Mesenchymal stem cell (in vitro differentiated cells and primary cell): Measurements from ENCODE around the gene ACBD4.

Source experiments
- DNase-seq: peaks from one replicate; pipeline ENCODE4 v3.0.0-alpha.2; 2013
- H2AFZ ChIP-seq: one replicate; pipeline ENCODE4 v1.6.1; 2013; ENCODE audit warnings: low read depth, mild to moderate bottlenecking, control low read depth, inconsistent platforms, low read length, moderate library complexity
- H2AK5ac ChIP-seq: 2 replicates; pipeline ENCODE4 v1.6.1; 2013; ENCODE audit warnings: low read length, moderate library complexity, mild to moderate bottlenecking, inconsistent platforms; ENCODE audit not compliant: severe bottlenecking
- H2BK120ac ChIP-seq: one replicate; pipeline ENCODE4 v1.6.1; 2013; ENCODE audit warnings: low read depth, mild to moderate bottlenecking, inconsistent platforms, low read length, moderate library complexity
- H2BK12ac ChIP-seq, 2 experiments: one replicate each; pipeline ENCODE4 v1.6.1; 2013; ENCODE audit warnings: inconsistent platforms in 2 of 2, low read length in 2 of 2, mild to moderate bottlenecking in 2 of 2, moderate library complexity in 2 of 2, control low read depth in 1 of 2
- H2BK15ac ChIP-seq: one replicate; pipeline ENCODE4 v1.6.1; 2013; ENCODE audit warnings: mild to moderate bottlenecking, low read depth, inconsistent platforms; ENCODE audit not compliant: poor library complexity, severe bottlenecking
- H2BK5ac ChIP-seq: 2 replicates; pipeline ENCODE4 v1.6.1; 2013; ENCODE audit warnings: low read depth, mild to moderate bottlenecking, low read length, control low read depth, inconsistent platforms; ENCODE audit not compliant: poor library complexity, severe bottlenecking
- H3K14ac ChIP-seq, 2 experiments: one replicate each; pipeline ENCODE4 v1.6.1; 2013; ENCODE audit warnings: inconsistent platforms in 2 of 2, low read length in 2 of 2, control low read depth in 1 of 2, mild to moderate bottlenecking in 1 of 2, moderate library complexity in 1 of 2
- H3K18ac ChIP-seq, 2 experiments: one replicate each; pipeline ENCODE4 v1.6.1; 2013; ENCODE audit warnings: inconsistent platforms in 2 of 2, low read length in 2 of 2, control low read depth in 1 of 2, low read depth in 1 of 2, mild to moderate bottlenecking in 1 of 2
- H3K23ac ChIP-seq, 2 experiments: one replicate each; pipeline ENCODE4 v1.6.1; 2013; ENCODE audit warnings: inconsistent platforms in 2 of 2, low read length in 2 of 2, mild to moderate bottlenecking in 2 of 2, moderate library complexity in 2 of 2, control low read depth in 1 of 2
- H3K27ac ChIP-seq: 2 replicates; pipeline ENCODE4 v1.5.1; 2013; ENCODE audit warnings: mild to moderate bottlenecking, moderate library complexity, low read length, control low read depth, inconsistent platforms; ENCODE audit not compliant: poor library complexity, severe bottlenecking
- H3K27me3 ChIP-seq, 2 experiments: 2 replicates each; pipeline versions ENCODE4 v1.6.1 to v1.7.0; 2013; ENCODE audit warnings: low read length in 2 of 2, mild to moderate bottlenecking in 2 of 2, moderate library complexity in 2 of 2, control low read depth in 1 of 2, inconsistent platforms in 1 of 2; ENCODE audit not compliant: control insufficient read depth in 1 of 2, insufficient read depth in 1 of 2
- H3K36me3 ChIP-seq, 2 experiments: 2 replicates each; pipeline versions ENCODE4 v1.6.1 to v1.7.0; 2013; ENCODE audit warnings: low read length in 2 of 2, control low read depth in 1 of 2, inconsistent platforms in 1 of 2, low read depth in 1 of 2, mild to moderate bottlenecking in 1 of 2; ENCODE audit not compliant: insufficient read depth in 2 of 2, control insufficient read depth in 1 of 2
- H3K4ac ChIP-seq, 2 experiments: one replicate each; pipeline ENCODE4 v1.6.1; 2013; ENCODE audit warnings: inconsistent platforms in 2 of 2, low read length in 2 of 2, mild to moderate bottlenecking in 2 of 2, moderate library complexity in 2 of 2, control low read depth in 1 of 2, low read depth in 1 of 2
- H3K4me1 ChIP-seq: 2 replicates; pipeline ENCODE4 v1.6.1; 2013; ENCODE audit warnings: low read depth, low read length, control low read depth; ENCODE audit not compliant: control insufficient read depth, insufficient read depth
- H3K4me2 ChIP-seq: 2 replicates; pipeline ENCODE4 v1.6.1; 2013; ENCODE audit warnings: low read length, mild to moderate bottlenecking, inconsistent platforms; ENCODE audit not compliant: poor library complexity, severe bottlenecking
- H3K4me3 ChIP-seq, 2 experiments: 2 replicates each; pipeline versions ENCODE4 v1.5.1 to v1.7.0; 2013; ENCODE audit warnings: low read length in 2 of 2, mild to moderate bottlenecking in 2 of 2, control low read depth in 1 of 2, low read depth in 1 of 2; ENCODE audit not compliant: insufficient read depth in 1 of 2
- H3K79me1 ChIP-seq: replicated peaks from 2 replicates; pipeline ENCODE4 v1.6.1; 2013; ENCODE audit warnings: mild to moderate bottlenecking, control low read depth, low read length, inconsistent platforms; ENCODE audit not compliant: poor library complexity, severe bottlenecking
- H3K9ac ChIP-seq: 2 replicates; pipeline ENCODE4 v1.7.0; 2013; ENCODE audit warnings: mild to moderate bottlenecking, low read length, moderate library complexity
- H3K9me3 ChIP-seq: 2 replicates; pipeline ENCODE4 v1.7.0; 2013; ENCODE audit warnings: mild to moderate bottlenecking, low read length; ENCODE audit not compliant: control insufficient read depth
- H4K8ac ChIP-seq: one replicate; pipeline ENCODE4 v1.6.1; 2013; ENCODE audit warnings: inconsistent platforms, mild to moderate bottlenecking, low read length, moderate library complexity
- H4K91ac ChIP-seq: one replicate; pipeline ENCODE4 v1.6.1; 2013; ENCODE audit warnings: mild to moderate bottlenecking, low read length, inconsistent platforms
- WGBS: methylation state at CpG from one replicate; pipeline ENCODE4 v1.1.7; 2013; ENCODE audit warnings: mixed read lengths; 5-methylcytosine and 5-hydroxymethylcytosine counted together
- small RNA-seq: library from polyadenylated mRNA; stranded (forward); fragments of <200 nt; extraction: miRNeasy Mini kit (QIAGEN cat#:217004); gene quantifications from one replicate; pipeline ENCODE3, GENCODE V24; 2013; ENCODE audit warnings: low read depth

Gene ACBD4

DNA sequence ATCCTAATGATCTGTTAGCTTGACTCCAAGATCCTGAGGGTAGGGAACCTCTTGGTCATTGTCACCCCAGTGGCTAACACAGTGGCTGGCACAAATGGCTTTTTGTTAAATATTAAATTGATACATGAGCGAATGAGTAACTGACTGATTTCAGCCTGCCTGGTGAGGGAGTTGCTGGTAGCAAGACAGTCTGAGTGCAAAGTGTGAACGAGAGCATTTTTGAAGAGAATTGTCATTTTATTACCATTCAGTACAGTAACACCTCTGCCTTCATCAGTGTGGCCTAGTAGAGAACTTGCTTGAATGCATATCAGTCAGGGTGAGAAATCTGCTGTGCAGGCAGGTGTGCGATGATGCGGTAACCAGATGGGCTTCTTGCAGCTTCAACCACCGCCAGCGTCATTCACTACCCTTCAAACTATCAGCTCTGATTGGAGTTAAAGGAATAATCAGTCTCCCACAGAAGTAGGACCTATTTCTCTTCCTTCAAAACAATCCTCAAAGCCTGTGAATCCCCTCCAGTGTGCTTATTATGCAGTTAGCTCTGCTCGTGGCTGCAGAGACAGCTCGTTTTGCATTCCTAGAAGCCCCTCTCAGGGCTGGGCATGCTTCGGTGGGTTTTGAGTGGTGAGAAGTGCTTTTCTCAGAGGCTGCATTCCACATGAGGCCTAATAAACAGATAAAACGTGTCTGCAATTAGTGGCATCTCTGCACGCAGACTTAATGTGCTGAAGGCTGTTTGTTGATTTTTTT lies 55.2 kb downstream of the ACBD4 start:
- Histone ChIP-seq H4K91ac (no peak overlapping the region), H2BK120ac (no peak overlapping the region), H3K27me3 (no peaks in the 10 kb centered on the region), H3K9me3 (no peaks in the 10 kb centered on the region), H3K36me3 (no peaks in the 10 kb centered on the region), H3K4me2 (no peak overlapping the region), H3K9ac (no peak overlapping the region), H3K4me1 (peaks cover 6% of the 10 kb centered on the region), H3K23ac (no peak overlapping the region), H2AFZ (no peak overlapping the region), H3K27ac (peak overlapping the region; percentile 35), H3K14ac (no peak overlapping the region), H3K4me3 (no peak overlapping the region), H4K8ac (no peak overlapping the region), H3K4ac (no peak overlapping the region), H2BK15ac (no peak overlapping the region), H2BK5ac (no peak overlapping the region), H3K18ac (peak overlapping the region in 1 of 2 experiments; percentile 30), H3K79me1 (no peaks in the 10 kb centered on the region), H2AK5ac (no peak overlapping the region), H2BK12ac (no peak overlapping the region)
- 74% methylated on average over 10 of the region's 11 CpGs for WGBS
- no peak for DNase-seq

Small RNA genes lying within 50 kb of the gene (small RNA-seq; reads per million reads assigned to genes)
- 2.9 reads per million, percentile 12 among the genes with 10 or more reads in this experiment for gene MIR6784
